Fibroblast of the aortic adventitia (primary cell): ENCODE data around the gene KCNK4. TPM values are rescaled to one million over a fixed set of nuclear protein-coding genes. Genes with fewer than 3 reads are reported as not detected.
"Not testable (repeated sequence)": the region's sequence is repeated elsewhere in the genome, so short reads cannot be mapped to it uniquely, and the experiment has no call there.

Experiments
- DNase-seq: peaks from one replicate; pipeline ENCODE4 v3.0.0-alpha.2; 2010; ENCODE audit warnings: low read depth
- H3K4me3 ChIP-seq: 2 replicates; pipeline ENCODE4 v1.5.1; 2011; ENCODE audit warnings: low read depth, mild to moderate bottlenecking, control low read depth, low read length, moderate library complexity
- total RNA-seq: library from RNA; depleted of rRNA; stranded (reverse); fragments of >200 nt; gene quantifications from 2 replicates; pipeline ENCODE4 v1.2.3, GENCODE V29; 2012; ENCODE audit warnings: low replicate concordance
- TF ChIP-seq, protein P1 (sequence below): IDR thresholded peaks from 2 replicates; pipeline ENCODE4 v1.5.1; 2011; ENCODE audit warnings: mild to moderate bottlenecking, low read length, control low read depth, inconsistent platforms; ENCODE audit not compliant: insufficient read depth

KCNK4 gene
- total RNA-seq, 1 donor = not detected

DNA sequence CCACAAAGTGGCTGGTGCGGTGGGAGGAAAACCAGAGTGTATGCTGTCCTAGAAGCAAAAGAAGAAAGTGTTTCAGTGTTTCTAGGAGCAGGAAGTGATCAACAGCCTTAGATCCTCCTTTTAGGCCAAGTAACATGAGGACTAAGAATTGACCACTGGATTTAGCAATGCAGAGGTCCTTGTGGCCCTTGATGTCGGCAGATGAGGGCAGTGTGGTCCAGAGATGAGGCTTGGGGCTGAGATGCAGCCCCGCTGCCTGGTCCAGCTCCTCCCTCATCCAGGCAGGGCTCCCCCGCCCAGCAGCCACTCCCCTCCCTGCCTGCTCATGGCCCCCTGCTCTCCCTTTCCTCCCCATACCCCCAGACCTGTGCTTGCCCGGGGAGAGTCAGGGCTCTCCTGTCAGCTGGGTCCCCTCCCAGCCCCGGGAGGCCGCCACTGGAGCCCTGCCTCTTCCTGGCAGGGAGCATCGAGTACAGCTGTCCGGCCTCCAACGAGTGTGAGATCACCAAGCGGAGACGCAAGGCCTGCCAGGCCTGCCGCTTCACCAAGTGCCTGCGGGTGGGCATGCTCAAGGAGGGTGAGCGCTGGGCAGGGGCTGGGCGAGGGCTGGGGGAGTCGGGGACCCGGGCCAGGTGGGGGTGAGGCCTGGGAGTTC lies 22.5 kb downstream of the KCNK4 start:
- TF ChIP-seq, protein P1, sequence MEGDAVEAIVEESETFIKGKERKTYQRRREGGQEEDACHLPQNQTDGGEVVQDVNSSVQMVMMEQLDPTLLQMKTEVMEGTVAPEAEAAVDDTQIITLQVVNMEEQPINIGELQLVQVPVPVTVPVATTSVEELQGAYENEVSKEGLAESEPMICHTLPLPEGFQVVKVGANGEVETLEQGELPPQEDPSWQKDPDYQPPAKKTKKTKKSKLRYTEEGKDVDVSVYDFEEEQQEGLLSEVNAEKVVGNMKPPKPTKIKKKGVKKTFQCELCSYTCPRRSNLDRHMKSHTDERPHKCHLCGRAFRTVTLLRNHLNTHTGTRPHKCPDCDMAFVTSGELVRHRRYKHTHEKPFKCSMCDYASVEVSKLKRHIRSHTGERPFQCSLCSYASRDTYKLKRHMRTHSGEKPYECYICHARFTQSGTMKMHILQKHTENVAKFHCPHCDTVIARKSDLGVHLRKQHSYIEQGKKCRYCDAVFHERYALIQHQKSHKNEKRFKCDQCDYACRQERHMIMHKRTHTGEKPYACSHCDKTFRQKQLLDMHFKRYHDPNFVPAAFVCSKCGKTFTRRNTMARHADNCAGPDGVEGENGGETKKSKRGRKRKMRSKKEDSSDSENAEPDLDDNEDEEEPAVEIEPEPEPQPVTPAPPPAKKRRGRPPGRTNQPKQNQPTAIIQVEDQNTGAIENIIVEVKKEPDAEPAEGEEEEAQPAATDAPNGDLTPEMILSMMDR = peak; percentile 30
- H3K4me3 ChIP-seq = peak overlapping the region; percentile 62
- DNase-seq = peak; percentile 77

GRCh38 chr11:64314146-64314804 lies 23.2 kb downstream of the KCNK4 start:
- DNase-seq = no peak
- peak overlapping the region; percentile 62 for H3K4me3 ChIP-seq
- TF ChIP-seq, protein P1 = peak; percentile 24

DNA sequence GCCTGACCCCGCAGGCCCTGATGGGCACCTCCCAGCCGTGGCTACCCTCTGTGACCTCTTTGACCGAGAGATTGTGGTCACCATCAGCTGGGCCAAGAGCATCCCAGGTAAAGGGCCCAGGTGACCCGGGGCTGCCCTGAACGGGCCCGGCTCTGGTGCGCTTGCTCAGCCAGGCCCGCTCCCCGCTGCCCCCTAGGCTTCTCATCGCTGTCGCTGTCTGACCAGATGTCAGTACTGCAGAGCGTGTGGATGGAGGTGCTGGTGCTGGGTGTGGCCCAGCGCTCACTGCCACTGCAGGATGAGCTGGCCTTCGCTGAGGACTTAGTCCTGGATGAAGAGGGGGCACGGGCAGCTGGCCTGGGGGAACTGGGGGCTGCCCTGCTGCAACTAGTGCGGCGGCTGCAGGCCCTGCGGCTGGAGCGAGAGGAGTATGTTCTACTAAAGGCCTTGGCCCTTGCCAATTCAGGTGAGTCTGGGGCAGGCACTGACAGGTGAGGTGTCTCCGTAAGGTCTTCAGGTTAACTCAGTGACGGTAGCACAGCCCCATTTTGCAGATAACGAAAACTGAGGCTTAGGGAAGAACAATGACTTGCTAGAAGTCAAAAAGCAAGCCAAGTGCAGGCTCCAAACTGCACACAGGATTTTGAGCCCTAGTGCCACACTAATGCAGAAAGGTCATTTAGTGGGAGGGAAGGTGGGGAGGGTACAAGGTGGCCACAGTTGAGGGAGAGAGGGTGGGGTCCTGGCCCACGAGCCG lies 23.9 kb downstream of the KCNK4 start:
- no peak for DNase-seq
- no peak overlapping the region for H3K4me3 ChIP-seq
- TF ChIP-seq, protein P1 = no peak

- H3K4me3 ChIP-seq = peak overlapping the region; percentile 22
- not testable (repeated sequence) for DNase-seq
These were observed 24.8 kb downstream of the KCNK4 start for GRCh38 chr11:64315667-64316526.

GRCh38 chr11:64316672-64317324 lies 25.7 kb downstream of the KCNK4 start:
- TF ChIP-seq, protein P1 = no peak
- H3K4me3 ChIP-seq = peak overlapping the region; percentile 95
- DNase-seq = no peak

DNA sequence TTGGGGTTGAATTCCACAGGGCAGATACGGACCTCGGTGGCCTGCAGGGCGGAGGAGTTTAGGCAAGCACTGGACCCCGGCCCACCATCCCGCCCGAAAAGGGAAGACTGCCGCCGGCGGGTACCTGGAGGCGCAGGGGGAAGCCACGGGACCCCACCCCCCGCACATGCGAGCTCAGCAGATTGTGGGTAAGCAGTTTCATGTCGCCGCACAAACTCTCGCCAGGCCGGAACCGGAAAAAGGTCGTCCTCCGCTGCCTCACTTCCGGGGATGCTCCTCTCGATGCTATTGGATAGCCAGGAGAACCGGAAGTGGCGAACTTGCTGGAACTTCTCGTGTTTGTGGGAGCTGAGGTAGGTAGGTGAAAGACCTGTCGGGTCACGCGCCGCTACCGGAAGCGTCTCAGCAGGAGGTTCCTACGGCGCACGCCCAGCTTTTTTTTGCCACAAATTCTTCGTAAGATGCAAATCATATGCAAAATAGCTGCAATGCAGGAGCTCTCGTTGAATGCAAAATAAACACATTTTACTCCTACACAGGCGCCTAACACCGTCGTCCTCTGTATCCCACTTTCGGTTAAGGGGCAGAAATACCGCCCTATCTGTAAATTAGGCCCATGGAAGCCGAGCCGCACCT lies 26.3 kb downstream of the KCNK4 start, which contains the start of gene TRMT112:
TRMT112 (minus strand) TSS at position 235 of the 636 bp plus-strand sequence; CDS start at position 202, 33 bp downstream.
- peak; percentile 97 for DNase-seq
- TF ChIP-seq, protein P1 = no peak
- H3K4me3 ChIP-seq = peak within 1 kb of the TSS; percentile 95
